Esophagus squamous epithelium (tissue), 4 donors: ENCODE measurements around the gene OCA2.

Source experiments
- CTCF ChIP-seq, 6 experiments: fragments of 450-650 bp in 4 of 6; fragments of 200-600 bp in 2 of 6; sonication (generic) in 2 of 6; IDR thresholded peaks; one replicate each; pipeline ENCODE4 v1.5.1; 2016 to 2019; ENCODE audit warnings: antibody characterized with exemption in 6 of 6, mild to moderate bottlenecking in 4 of 6, moderate library complexity in 4 of 6
- POLR2A ChIP-seq, 4 donors: fragments of 450-650 bp; IDR thresholded peaks; one replicate each; pipeline ENCODE4 v1.6.1; 2017; ENCODE audit warnings: antibody characterized with exemption in 4 of 4, mild to moderate bottlenecking in 4 of 4, moderate library complexity in 3 of 4

GRCh38 chr15:27743638-27744037 is 355.5 kb downstream of the OCA2 start:
- TF ChIP-seq POLR2A (IDR thresholded peaks at IDR 0.05) (no peak), CTCF (IDR thresholded peaks at IDR 0.05) (no peak)
